Mammary epithelial cell (primary cell): ENCODE results near the gene AHCTF1.

ENCODE experiments used
- CTCF ChIP-seq, 2 donors: IDR thresholded peaks in 1 of 2; conservative IDR thresholded peaks in 1 of 2; 2 replicates each; pipeline ENCODE4 v1.5.1; 2011 to 2012; ENCODE audit warnings: inconsistent platforms in 2 of 2, low read length in 2 of 2, mild to moderate bottlenecking in 2 of 2, control low read depth in 1 of 2, low read depth in 1 of 2; ENCODE audit not compliant: insufficient read depth in 1 of 2; ENCODE audit errors: extremely low read depth in 1 of 2
- EZH2 ChIP-seq: IDR thresholded peaks from 2 replicates; pipeline ENCODE4 v1.6.1; 2012; ENCODE audit warnings: low read length, inconsistent platforms, borderline replicate concordance

GRCh38 chr1:246825557-246826175, 106.1 kb downstream of the AHCTF1 start:
- TF ChIP-seq CTCF (conservative IDR thresholded peaks at IDR 0.05 in 1 of 2, IDR thresholded peaks at IDR 0.05 in 1 of 2; ENCODE audit: extremely low read depth in 1 of 2, insufficient read depth in 1 of 2, low read depth in 1 of 2, low read length in 2 of 2) (no peak), EZH2 (no peak)
